Activated CD8-positive, alpha-beta T cell treated with anti-CD3 and anti-CD28 coated beads, Interleukin-2, amount 10 ng/mL, durations not matched to agents 7 days and 5 days (primary cell): ENCODE measurements around the gene LRRC40. TPM values are rescaled to one million over a fixed set of nuclear protein-coding genes. Genes with fewer than 3 reads are reported as not detected.

Source experiments
- ATAC-seq: fragments of 150-1000 bp; cut with Tn5 transposase; one replicate; pipeline ENCODE4 v1.10.0; 2021; ENCODE audit warnings: moderate library complexity
- CTCF ChIA-PET: fragments of 350-600 bp; sonication (Branson Sonifier 250); formaldehyde crosslinking; loops from one replicate; lab custom pipeline; 2021; ENCODE audit warnings: antibody characterized with exemption; lab: Charles Lee
- POLR2A ChIA-PET: fragments of 350-600 bp; sonication (Branson Sonifier 250); formaldehyde crosslinking; loops from one replicate; lab custom pipeline; 2021; ENCODE audit warnings: antibody characterized with exemption; lab: Charles Lee
- DNase-seq: peaks from one replicate; pipeline ENCODE4 v3.0.0-alpha.2; 2020
- H3K27ac Mint-ChIP-seq: one replicate; pipeline ENCODE4 v1.8.0; 2021; ENCODE audit warnings: mild to moderate bottlenecking, mixed read lengths
- H3K27me3 Mint-ChIP-seq: one replicate; pipeline ENCODE4 v1.8.0; 2021; ENCODE audit warnings: low read depth, mixed read lengths
- H3K36me3 Mint-ChIP-seq: one replicate; pipeline ENCODE4 v1.8.0; 2021; ENCODE audit warnings: low read depth, mixed read lengths
- H3K4me1 Mint-ChIP-seq: one replicate; pipeline ENCODE4 v1.8.0; 2021; ENCODE audit warnings: low read depth, mixed read lengths
- H3K4me3 Mint-ChIP-seq: one replicate; pipeline ENCODE4 v1.8.0; 2021; ENCODE audit warnings: mild to moderate bottlenecking, mixed read lengths
- H3K9me3 Mint-ChIP-seq: one replicate; pipeline ENCODE4 v1.8.0; 2022; ENCODE audit warnings: mixed read lengths; ENCODE audit not compliant: insufficient read depth
- total RNA-seq, 2 experiments: library from RNA; stranded (reverse); gene quantifications; one replicate each; pipeline ENCODE4 v1.2.3, GENCODE V29; 2021

LRRC40 gene
- total RNA-seq, 2 experiments from 2014 or later, result 22.5 to 22.7 TPM

- ATAC-seq, result no peak
- H3K27me3 Mint-ChIP-seq, result peaks cover 11% of the 10 kb centered on the region
- CTCF ChIA-PET, result no interaction called here
These were observed 90.1 kb downstream of the LRRC40 start for GRCh38 chr1:70115315-70115714.

GRCh38 chr1:70112838-70113237 lies 92.5 kb downstream of the LRRC40 start:
- ChIA-PET POLR2A (no interaction called here), CTCF (no interaction called here)
- DNase-seq (no peak), ATAC-seq (no peak)
- Mint-ChIP-seq H3K27me3 (peaks cover 6% of the 10 kb centered on the region), H3K4me1 (no peaks in the 10 kb centered on the region), H3K27ac (no peak overlapping the region), H3K9me3 (no peaks in the 10 kb centered on the region), H3K36me3 (no peaks in the 10 kb centered on the region), H3K4me3 (no peak overlapping the region)

More at GRCh38 chr1:70115315-70115714, 90.1 kb downstream of the LRRC40 start:
- POLR2A ChIA-PET, result no interaction called here
- Mint-ChIP-seq H3K27ac (no peak overlapping the region), H3K36me3 (no peaks in the 10 kb centered on the region), H3K9me3 (no peaks in the 10 kb centered on the region), H3K4me1 (no peaks in the 10 kb centered on the region), H3K4me3 (no peak overlapping the region)
- DNase-seq, result no peak

- H3K27me3 Mint-ChIP-seq, result peaks cover 5% of the 10 kb centered on the region
- H3K9me3 Mint-ChIP-seq, result no peaks in the 10 kb centered on the region
- POLR2A ChIA-PET, result no interaction called here
- no peak overlapping the region for H3K27ac Mint-ChIP-seq
- no peak overlapping the region for H3K4me3 Mint-ChIP-seq
- DNase-seq (no peak), ATAC-seq (no peak)
- H3K36me3 Mint-ChIP-seq, result no peaks in the 10 kb centered on the region
- H3K4me1 Mint-ChIP-seq, result no peaks in the 10 kb centered on the region
- CTCF ChIA-PET, result no interaction called here
These were observed 96.1 kb downstream of the LRRC40 start for GRCh38 chr1:70109241-70109640.

GRCh38 chr1:70103770-70104169 lies 101.6 kb downstream of the LRRC40 start:
- Mint-ChIP-seq H3K27me3 (no peaks in the 10 kb centered on the region), H3K4me3 (no peak overlapping the region), H3K27ac (no peak overlapping the region), H3K9me3 (no peaks in the 10 kb centered on the region), H3K36me3 (no peaks in the 10 kb centered on the region), H3K4me1 (no peaks in the 10 kb centered on the region)
- no peak for ATAC-seq
- no peak for DNase-seq
- ChIA-PET POLR2A (no interaction called here), CTCF (interaction anchor here (2.2 kb wide), 1 partner anchor 30 kb away, joined by 6 read pairs; no protein-coding TSS in a partner anchor)

- no peak for DNase-seq
- no peaks in the 10 kb centered on the region for H3K4me1 Mint-ChIP-seq
- H3K9me3 Mint-ChIP-seq, result no peaks in the 10 kb centered on the region
- POLR2A ChIA-PET, result no interaction called here
- H3K27me3 Mint-ChIP-seq, result no peaks in the 10 kb centered on the region
- CTCF ChIA-PET, result no interaction called here
- H3K27ac Mint-ChIP-seq, result no peak overlapping the region
- H3K36me3 Mint-ChIP-seq, result no peaks in the 10 kb centered on the region
- H3K4me3 Mint-ChIP-seq, result no peak overlapping the region
- ATAC-seq, result no peak
These were observed 103.6 kb downstream of the LRRC40 start for GRCh38 chr1:70101774-70102173.

GRCh38 chr1:70101231-70101630 lies 104.1 kb downstream of the LRRC40 start:
- ATAC-seq, result no peak
- H3K4me3 Mint-ChIP-seq, result no peak overlapping the region
- CTCF ChIA-PET, result no interaction called here
- H3K9me3 Mint-ChIP-seq, result no peaks in the 10 kb centered on the region
- H3K27me3 Mint-ChIP-seq, result no peaks in the 10 kb centered on the region
- H3K36me3 Mint-ChIP-seq, result no peaks in the 10 kb centered on the region
- H3K4me1 Mint-ChIP-seq, result no peaks in the 10 kb centered on the region
- H3K27ac Mint-ChIP-seq, result no peak overlapping the region
- no peak for DNase-seq
- POLR2A ChIA-PET, result no interaction called here

Other genes with a start within 250 kb of the LRRC40 start
- gene SRSF11, start 15.8 kb upstream of the LRRC40 start, total RNA-seq, result 100 to 1,000 TPM; 165 to 169 TPM
- gene ANKRD13C, start 149.1 kb upstream of the LRRC40 start, total RNA-seq, result 10 to 100 TPM; 25.0 to 26.8 TPM
- 1 to 10 TPM; 4.1 to 5.9 TPM for gene CTH, start 205.7 kb upstream of the LRRC40 start, total RNA-seq